Hindlimb muscle (tissue), 1 donor: ENCODE data around the gene RTL10. TPM values are rescaled to one million over a fixed set of nuclear protein-coding genes. Genes with fewer than 3 reads are reported as not detected.

Source experiments
- DNase-seq: peaks from one replicate; pipeline ENCODE4 v3.0.0-alpha.2; 2013
- polyA plus RNA-seq: library from polyadenylated mRNA; unstranded; fragments of 120-200 nt; gene quantifications from one replicate; pipeline ENCODE4 v1.2.1, GENCODE V29; 2013; ENCODE audit not compliant: insufficient read length

The RTL10 gene
- polyA plus RNA-seq, 1 donor = 16.7 TPM

GRCh38 chr22:19822301-19823117 lies 32.2 kb downstream of the RTL10 start:
- DNase-seq = no peak

DNA sequence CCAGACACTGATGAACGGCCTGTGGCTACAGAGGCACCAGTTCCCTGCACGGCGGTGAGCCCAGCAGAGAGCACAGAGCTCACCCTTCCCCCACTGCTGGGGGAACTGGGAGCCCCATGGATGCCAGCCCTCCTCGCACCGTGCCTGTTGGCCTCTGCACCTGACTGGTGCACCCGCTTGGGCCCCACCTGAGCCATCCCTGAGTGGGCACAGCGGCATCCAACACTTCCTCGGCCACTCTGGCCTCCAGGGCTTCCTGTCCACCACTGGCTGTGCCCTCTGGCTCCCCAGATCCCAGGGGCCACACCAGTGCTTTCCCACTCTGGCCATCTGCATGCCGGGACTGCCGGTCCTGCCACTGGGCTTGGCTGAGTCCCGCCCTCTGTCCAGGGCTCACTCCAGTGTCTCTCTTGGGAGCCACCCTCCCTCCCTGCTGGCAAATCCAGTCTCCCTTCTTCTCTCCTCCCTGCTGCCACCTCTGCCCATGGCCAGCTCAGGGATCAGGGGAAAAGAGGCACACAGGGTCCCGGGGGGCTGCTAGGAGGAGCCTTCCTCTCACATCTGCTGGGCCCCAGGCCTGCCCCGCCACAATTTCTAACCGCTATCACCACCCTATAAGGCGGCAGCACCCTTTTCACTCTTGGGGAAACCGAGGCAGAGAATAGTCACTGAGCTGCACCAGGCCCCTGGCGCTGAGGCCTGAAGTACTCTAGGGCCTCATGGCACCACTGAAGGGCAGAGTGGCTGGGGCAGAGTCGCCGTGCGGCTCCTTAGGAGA lies 33.0 kb downstream of the RTL10 start:
- no peak for DNase-seq

DNA sequence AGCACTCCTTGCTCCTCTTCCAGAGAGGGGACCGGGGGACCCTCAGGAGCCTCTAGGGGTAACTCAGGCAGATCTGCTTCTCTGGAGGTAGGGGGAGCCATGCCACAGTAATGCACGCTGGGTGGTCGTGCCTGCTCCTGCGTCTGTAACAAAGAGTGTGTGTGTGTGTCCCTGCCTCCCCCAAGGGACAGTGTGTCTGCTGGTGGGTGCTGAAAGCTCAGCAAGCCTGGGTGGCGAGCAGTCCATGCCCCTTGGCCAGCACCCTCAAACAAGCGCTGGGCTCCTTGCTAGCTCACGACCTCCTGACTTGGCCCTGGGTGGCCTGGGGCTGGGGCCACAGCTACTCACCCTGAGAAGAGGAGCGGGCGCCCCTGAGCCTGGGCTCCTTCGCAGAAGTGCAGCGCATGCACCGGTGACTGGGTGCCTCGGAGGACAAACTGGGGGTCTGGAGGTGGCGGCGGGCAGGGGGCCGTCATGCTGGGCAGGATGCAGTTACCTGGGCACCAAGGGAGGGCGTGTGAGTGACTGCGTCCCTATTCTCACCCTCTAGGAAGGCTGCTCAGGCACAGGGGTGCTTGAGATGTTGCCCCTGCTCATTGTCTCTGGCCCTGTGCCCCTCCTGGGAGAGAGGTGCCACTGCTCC lies 33.7 kb downstream of the RTL10 start:
- no peak for DNase-seq

- no peak for DNase-seq
Measured at GRCh38 chr22:19819911-19820879, 34.5 kb downstream of the RTL10 start.

DNA sequence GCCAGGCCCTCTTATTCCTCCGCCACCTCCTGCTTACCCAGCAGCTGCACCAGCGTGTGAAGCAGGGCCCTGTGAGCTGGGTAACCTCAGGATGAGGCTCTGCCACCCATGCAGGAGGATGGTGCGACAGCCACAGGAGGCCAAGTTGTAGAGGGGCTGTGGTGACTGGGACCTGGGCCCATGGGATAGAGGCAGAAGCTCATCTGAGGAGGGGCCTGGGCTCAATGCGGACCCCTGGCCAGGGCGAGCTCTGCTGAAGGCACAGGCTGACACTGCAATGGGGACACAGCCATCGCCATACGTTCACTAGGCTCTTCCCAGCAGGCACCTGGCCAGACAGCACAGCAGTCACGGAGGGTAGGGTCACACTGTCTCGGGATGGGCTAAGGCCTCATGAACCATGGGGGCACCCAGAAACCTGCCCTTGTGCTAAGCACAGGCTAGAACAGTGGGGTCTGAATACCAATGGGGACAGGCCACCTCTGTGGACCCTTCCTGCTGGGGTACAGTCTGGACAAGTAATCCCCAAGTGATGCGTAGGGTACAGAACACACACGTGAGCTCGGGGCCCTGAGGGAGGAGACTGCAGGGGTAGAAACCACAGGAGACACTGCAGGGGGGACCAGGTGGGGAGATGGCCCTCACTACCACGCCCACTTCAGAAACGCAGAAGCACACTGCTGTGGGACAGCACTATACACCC lies 35.3 kb downstream of the RTL10 start:
- DNase-seq = no peak

DNA sequence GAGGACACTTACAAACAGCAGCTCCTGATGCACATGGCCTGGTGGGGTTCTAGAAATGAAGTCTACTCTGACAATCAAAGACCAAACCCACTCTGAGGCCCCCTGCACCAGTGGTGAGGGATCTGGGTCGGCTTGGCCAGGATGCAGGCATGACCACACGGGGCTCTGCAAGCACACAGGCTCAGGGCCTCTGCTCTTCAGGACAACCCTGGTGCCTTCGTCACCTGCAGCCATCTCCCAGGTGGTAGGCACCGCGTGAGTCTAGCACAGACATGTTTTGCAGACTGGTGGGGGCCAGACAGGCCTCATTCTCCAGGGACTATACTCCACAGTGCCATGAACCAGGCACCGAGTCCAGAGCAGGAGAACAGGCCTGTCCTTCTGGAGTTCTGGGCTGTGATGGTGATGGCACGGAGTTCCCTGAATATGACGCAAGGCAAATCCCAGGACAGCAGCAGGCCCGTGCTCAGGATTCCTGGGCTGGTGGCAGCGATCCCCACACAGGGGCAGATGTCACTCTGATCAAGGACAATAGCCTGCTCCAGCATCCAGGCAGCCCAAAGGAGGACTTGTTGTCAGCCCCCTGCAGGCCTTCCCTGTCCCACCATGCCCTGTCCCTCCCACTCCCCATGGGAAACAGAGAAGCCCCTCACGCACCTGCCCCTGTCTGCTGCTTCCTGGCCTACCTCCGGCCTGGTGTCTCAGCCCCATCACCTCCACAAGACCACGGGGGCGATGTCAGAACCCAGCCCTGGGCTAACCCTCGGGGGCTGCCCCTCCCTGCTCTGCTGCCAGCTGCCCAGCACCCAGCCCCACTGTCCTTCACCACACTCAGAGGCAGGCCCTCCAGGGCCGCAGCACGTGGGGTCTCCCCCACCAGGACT lies 36.1 kb downstream of the RTL10 start:
- no peak for DNase-seq

DNA sequence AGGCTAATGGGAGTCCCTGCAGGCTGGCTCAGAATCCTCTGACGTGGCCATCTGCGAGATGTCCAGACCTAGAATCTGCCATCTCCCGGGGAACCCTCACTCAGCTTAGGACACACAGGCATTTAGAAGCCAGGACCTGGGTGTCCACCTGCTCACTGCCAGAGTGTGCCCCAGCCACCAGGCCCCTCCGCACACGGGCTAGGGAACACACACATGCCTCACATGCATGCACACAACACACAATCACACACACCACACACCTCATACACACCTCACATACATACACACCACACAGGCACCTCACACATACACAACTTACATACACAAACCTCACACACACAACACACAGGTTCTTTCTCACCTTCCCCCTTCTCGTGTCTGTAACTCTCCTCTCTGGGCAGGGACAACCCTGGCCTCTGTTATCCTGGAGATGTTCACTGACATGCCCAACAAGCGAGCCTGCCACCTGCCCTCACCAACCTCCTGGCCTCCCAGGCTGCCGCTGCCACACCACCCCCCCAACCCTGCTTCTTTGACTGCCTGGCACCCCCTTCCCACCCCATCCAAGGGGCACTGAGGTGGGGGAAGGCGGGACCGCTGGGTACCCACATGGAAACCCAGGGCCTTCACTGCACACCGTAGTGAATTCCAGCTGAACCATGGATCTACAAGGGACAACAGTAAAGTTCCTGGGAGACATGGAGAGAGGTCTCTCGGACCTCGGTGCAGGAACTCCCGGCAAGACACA lies 38.1 kb downstream of the RTL10 start:
- DNase-seq = no peak

DNA sequence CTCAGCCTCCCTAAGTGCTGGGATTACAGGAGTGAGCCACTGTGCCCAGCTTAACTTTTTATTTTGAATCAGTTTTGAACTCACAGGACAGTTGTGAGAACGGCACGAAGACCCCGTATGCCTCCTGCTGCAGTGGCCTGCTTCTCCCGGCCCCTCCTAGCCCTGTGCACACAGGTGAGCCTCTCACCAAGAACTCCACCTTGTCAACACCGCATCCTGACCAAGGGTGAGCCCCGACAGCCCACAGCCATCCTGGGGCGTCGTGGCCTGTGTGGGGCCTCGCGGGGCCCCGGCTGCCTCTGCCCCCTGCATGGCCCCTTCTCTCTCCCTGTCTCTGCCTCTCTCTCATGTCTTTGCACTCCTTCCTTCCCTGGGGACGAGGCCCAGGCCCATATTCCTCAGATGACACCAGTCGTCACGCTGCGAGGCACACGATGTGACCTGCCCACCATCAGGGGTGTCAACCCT lies 38.8 kb downstream of the RTL10 start:
- no peak for DNase-seq

GRCh38 chr22:19815093-19815822 lies 39.4 kb downstream of the RTL10 start:
- DNase-seq = no peak

- DNase-seq = no peak
Measured at GRCh38 chr22:19814428-19814827, 40.2 kb downstream of the RTL10 start.

GRCh38 chr22:19812910-19813309 lies 41.8 kb downstream of the RTL10 start:
- DNase-seq = no peak

DNA sequence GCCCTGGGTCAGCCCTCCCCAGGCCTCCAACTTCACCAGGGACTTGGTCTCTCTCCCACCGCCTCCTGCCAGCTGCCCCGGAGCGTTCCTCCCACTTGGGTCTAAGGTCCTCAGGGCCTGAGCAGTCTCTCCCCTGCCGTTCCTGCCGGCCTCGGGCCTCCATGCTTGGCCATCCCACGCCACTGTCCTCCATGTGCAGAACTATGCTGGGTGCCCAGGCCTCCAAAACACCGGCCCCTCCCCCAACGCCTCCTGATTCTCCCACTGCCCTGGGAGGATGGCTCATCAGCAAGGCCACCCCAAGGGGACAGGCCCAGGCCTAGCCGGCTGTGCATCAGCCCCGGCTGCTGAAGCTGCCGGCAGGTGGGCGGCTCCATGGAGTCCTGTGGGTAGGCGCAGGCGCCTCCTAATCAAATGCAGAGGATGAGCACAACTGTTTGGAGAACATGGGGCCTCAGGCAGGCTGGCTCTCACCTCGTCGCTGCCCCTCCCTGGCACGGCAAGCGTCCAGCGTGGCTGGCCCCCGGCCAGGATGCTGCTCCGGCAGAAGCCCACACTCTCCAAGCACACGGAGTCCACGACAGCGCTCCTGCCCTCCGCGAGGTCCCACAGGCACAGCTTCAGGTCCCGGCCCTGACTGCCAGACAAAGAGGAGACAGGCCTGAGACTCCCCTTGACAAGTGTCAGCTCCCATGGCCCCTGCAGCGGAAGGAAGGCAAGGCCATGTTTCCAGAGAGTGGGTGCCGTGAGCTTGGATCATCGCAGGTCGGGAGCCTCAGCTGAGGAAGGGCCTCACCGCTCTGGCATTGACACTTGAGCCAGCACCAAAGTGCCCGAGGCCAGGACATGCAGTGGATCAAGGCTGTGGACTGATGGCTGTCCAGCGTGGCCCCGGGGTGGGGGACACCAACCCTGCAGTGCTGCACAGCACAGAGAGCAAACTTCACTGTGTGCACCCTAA lies 42.6 kb downstream of the RTL10 start:
- no peak for DNase-seq

DNA sequence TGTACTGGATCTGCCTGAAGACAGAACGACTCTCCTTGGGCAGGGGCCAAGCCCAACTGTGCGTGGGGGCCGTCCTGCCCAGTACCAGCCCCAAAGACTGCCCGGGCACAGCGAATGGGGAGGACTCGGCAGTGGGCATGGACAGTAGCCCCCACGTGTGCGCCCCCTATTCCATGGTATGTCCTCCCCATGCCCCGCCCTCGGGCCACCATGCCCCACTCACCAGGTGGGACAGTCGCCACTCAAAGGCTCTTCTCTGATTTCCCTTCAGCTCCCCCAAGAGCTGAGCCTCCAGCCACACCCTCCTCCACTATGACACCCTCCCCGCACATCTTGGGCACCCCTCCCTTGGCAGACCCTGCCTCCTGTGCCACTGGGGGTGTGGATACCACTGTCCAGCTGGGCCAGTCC lies 43.5 kb downstream of the RTL10 start:
- no peak for DNase-seq

DNA sequence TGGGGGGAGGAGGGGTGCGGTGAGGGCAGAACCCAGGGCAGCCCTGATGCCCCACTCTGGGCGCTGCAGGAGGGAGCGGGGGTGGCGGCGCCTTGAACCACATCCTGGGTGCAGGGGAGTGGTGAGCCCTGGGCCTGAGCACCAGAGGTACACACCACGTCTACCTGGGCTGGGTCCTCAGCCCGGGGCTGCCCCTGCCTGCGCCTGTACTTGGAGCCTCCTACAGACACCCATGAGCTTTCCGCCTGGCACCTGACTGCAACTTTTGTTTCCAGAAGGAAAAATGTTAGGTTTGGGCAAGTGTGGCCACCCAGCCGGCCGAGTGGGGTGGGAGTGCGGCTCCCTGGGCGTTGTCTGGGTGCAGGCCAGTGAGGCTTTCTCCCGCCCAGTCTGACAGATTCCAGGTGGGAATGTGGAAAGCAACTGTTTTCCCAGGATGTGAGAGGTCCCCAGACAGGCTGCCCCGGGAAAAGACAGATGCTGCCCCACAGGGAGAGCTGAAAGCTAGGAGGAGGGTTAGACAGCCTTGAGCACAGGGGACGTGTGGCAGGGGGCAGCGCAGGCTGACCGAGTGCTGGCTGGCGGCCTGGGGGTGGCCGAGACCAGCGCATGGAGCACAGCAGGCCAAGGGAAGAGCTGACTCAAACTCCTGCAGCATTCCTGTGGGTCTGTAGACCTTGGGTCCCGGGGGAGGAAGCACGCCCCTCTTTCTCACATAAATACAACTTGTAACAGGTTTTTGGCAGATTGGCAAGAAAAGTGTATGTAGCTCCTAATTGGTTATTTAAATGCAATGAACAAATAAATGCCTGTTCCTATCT lies 44.1 kb downstream of the RTL10 start:
- DNase-seq = no peak

DNA sequence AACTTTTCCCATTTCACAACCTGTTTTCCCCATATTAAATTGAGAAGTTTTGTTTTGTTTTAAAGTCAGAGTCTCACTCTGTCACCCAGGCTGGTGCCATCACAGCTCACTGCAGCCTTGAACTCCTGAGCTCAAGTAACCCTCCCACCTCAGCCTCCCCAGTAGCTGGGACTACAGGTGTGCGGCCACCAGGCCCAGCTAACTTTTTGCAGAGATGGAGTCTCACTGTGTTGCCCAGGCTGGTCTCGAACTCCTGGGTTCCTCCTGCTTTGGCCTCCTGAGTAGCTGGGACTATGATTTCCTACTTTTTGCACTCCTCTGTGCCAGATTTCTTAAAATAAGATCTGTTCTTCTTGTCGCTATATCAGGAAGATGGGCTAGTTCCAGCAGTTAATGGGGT lies 44.9 kb downstream of the RTL10 start:
- no peak for DNase-seq

DNA sequence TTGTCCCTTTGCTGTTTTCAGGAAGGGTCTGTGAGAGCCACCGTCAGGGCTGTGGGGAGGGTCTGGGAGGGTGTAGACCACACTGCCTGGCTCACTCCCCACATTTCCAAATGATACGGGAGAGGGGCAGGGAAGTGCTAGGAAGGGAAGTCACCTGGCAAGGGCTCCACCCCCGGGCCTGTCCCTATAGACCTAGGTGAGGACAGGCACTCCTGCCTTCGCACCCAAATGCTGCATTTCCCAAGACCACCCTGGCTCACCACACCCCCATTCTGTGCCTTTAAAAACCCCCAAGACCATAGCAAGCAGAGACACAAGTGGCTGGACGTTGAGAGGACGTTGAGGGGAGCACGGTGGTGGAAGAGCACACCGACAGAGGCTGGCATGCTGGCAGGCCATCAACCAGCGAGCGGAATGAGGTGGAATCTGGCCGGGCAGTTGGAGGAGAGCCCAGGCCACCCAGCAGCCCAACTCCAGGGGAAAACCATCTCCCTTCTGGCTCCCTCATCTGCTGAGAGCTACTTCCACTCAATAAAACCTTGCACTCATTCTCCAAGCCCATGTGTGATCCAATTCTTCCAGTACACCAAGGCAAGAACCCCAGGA lies 45.7 kb downstream of the RTL10 start:
- no peak for DNase-seq
